ENCODE measurements around the gene TBC1D5. TPM values are rescaled to one million over a fixed set of nuclear protein-coding genes. Genes with fewer than 3 reads are reported as not detected.

Gene TBC1D5
- total and polyA plus RNA-seq, 2 of the 8 experiments (the other 6 are each of a cell fraction or from before 2014, with no cell fraction given) = 11.0 to 22.9 TPM

DNA sequence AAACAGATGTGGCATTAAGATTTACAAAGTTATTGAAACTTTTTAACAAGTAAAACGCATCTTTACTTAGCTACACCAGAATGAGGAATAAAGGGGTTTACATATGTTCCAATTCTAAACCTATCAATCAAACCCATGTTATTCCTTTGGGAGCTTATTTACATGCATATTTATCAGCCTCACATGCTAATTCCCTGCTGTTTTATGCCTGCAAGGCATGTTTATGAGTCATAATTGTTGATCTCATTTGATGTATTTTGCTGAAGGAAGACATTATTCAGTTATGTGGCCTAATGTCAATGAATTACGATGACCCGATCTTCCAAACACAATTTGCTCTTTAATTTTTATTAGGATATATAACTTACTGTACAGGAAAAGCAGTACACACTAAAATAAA lies 272.9 kb downstream of the TBC1D5 start (continued):
- no peak for TF ChIP-seq TEAD4 (IDR thresholded peaks at IDR 0.05; ENCODE audit: low read depth, low read length)
- no peak for TF ChIP-seq MAFK (IDR thresholded peaks at IDR 0.05; ENCODE audit: low read depth, low read length)
- TF ChIP-seq SP4 (IDR thresholded peaks at IDR 0.05; ENCODE audit: low read length) = no peak
- no peak for TF ChIP-seq FOSL1 (IDR thresholded peaks at IDR 0.05; ENCODE audit: insufficient read depth, low read depth, low read length)
